Muscle of leg (tissue), 11 donors: Measurements from ENCODE around the gene DUSP3. TPM values are rescaled to one million over a fixed set of nuclear protein-coding genes. Genes with fewer than 3 reads are reported as not detected.
"Not testable (repeated sequence)": the region's sequence is repeated elsewhere in the genome, so short reads cannot be mapped to it uniquely, and the experiment has no call there.

Experiments used
- DNase-seq: peaks from one replicate; pipeline ENCODE4 v3.0.0; 2013
- H3K27ac ChIP-seq: one replicate; pipeline ENCODE4 v1.5.1; 2013; ENCODE audit warnings: mild to moderate bottlenecking, low read length, control low read depth
- H3K27me3 ChIP-seq: one replicate; pipeline ENCODE4 v1.6.1; 2013; ENCODE audit warnings: low read length; ENCODE audit not compliant: control insufficient read depth, insufficient read depth
- H3K36me3 ChIP-seq: one replicate; pipeline ENCODE4 v1.6.1; 2013; ENCODE audit warnings: low read length; ENCODE audit not compliant: control insufficient read depth, insufficient read depth
- H3K4me1 ChIP-seq: one replicate; pipeline ENCODE4 v1.6.1; 2013; ENCODE audit warnings: low read length; ENCODE audit not compliant: control insufficient read depth, insufficient read depth
- H3K4me3 ChIP-seq: one replicate; pipeline ENCODE4 v1.5.1; 2013; ENCODE audit warnings: low read length, control low read depth
- H3K9me3 ChIP-seq: replicated peaks from 2 replicates; pipeline ENCODE4 v1.6.1; 2013; ENCODE audit warnings: low read depth, low read length; ENCODE audit not compliant: control insufficient read depth
- WGBS: methylation state at CpG from one replicate; pipeline ENCODE4 v1.1.5; 2013; ENCODE audit warnings: missing lambda C conversion rate; ENCODE audit not compliant: insufficient coverage; 5-methylcytosine and 5-hydroxymethylcytosine counted together
- polyA plus RNA-seq, 8 donors: library from polyadenylated mRNA; unstranded; fragments of 120-200 nt; gene quantifications; one replicate each; pipeline versions ENCODE4 v1.2.1 to v1.2.3, GENCODE V29; 2013; ENCODE audit warnings: inconsistent platforms in 1 of 8, low replicate concordance in 1 of 8; ENCODE audit not compliant: insufficient read length in 8 of 8, insufficient read depth in 1 of 8
- total RNA-seq: library from RNA; stranded (reverse); fragments of 120-200 nt; gene quantifications from one replicate; pipeline ENCODE4 v1.2.4, GENCODE V29; 2013

The DUSP3 gene
- total and polyA plus RNA-seq, 9 donors, result 52.2 to 72.6 (median 64.9) TPM

GRCh38 chr17:43805117-43805516 lies 26.3 kb upstream of the DUSP3 start:
- Histone ChIP-seq H3K9me3 (no peaks in the 10 kb centered on the region), H3K36me3 (peaks cover 7% of the 10 kb centered on the region), H3K27me3 (no peaks in the 10 kb centered on the region), H3K4me1 (peaks cover 5% of the 10 kb centered on the region), H3K27ac (no peak overlapping the region), H3K4me3 (no peak overlapping the region)
- no peak for DNase-seq

GRCh38 chr17:43803758-43804157 lies 25.0 kb upstream of the DUSP3 start:
- Histone ChIP-seq H3K27me3 (no peaks in the 10 kb centered on the region), H3K4me1 (peaks cover 5% of the 10 kb centered on the region), H3K9me3 (no peaks in the 10 kb centered on the region), H3K27ac (no peak overlapping the region), H3K4me3 (no peak overlapping the region), H3K36me3 (peaks cover 3% of the 10 kb centered on the region)
- 10% methylated on average over 2 of the region's 4 CpGs for WGBS
- no peak for DNase-seq

GRCh38 chr17:43801844-43802243 lies 23.1 kb upstream of the DUSP3 start:
- DNase-seq, result no peak
- no peaks in the 10 kb centered on the region for H3K9me3 ChIP-seq
- no peak overlapping the region for H3K4me3 ChIP-seq
- no peaks in the 10 kb centered on the region for H3K36me3 ChIP-seq
- H3K4me1 ChIP-seq, result peaks cover 5% of the 10 kb centered on the region
- no peak overlapping the region for H3K27ac ChIP-seq
- no peaks in the 10 kb centered on the region for H3K27me3 ChIP-seq
- no CpG with 5 or more reads among the region's 3 CpGs for WGBS

GRCh38 chr17:43800736-43801135 lies 22.0 kb upstream of the DUSP3 start:
- Histone ChIP-seq H3K4me1 (peaks cover 5% of the 10 kb centered on the region), H3K27me3 (no peaks in the 10 kb centered on the region), H3K27ac (no peak overlapping the region), H3K36me3 (no peaks in the 10 kb centered on the region), H3K9me3 (no peaks in the 10 kb centered on the region), H3K4me3 (no peak overlapping the region)
- DNase-seq, result no peak
- WGBS, result 97% methylated on average over 3 of the region's 3 CpGs

- no peak for DNase-seq
- no CpG with 5 or more reads among the region's 2 CpGs for WGBS
These were observed 20.3 kb upstream of the DUSP3 start for GRCh38 chr17:43799047-43799446.

GRCh38 chr17:43798024-43798423 lies 19.2 kb upstream of the DUSP3 start:
- H3K36me3 ChIP-seq, H3K4me1 ChIP-seq: not testable (repeated sequence)
- WGBS, result 92% methylated on average over 2 of the region's 9 CpGs

More at GRCh38 chr17:43799047-43799446, 20.3 kb upstream of the DUSP3 start:
- H3K4me1 ChIP-seq, result peaks cover 5% of the 10 kb centered on the region
- no peaks in the 10 kb centered on the region for H3K27me3 ChIP-seq
- no peak overlapping the region for H3K4me3 ChIP-seq
- no peaks in the 10 kb centered on the region for H3K36me3 ChIP-seq
- H3K27ac ChIP-seq, result no peak overlapping the region
- no peaks in the 10 kb centered on the region for H3K9me3 ChIP-seq

GRCh38 chr17:43792668-43793067 lies 13.9 kb upstream of the DUSP3 start:
- H3K36me3 ChIP-seq, H3K9me3 ChIP-seq, H3K4me1 ChIP-seq, DNase-seq, H3K4me3 ChIP-seq, H3K27me3 ChIP-seq, H3K27ac ChIP-seq: not testable (repeated sequence)
- WGBS, result no CpG with 5 or more reads among the region's 4 CpGs

More at GRCh38 chr17:43798024-43798423, 19.2 kb upstream of the DUSP3 start:
- not testable (repeated sequence) for H3K9me3 ChIP-seq, DNase-seq, H3K4me3 ChIP-seq, H3K27me3 ChIP-seq, H3K27ac ChIP-seq

- no peak overlapping the region for H3K4me3 ChIP-seq
- DNase-seq, result no peak
- WGBS, result no CpG with 5 or more reads among the region's 3 CpGs
These were observed 12.8 kb upstream of the DUSP3 start for GRCh38 chr17:43791589-43791988.

GRCh38 chr17:43790311-43790940 lies 11.6 kb upstream of the DUSP3 start:
- Histone ChIP-seq H3K27me3 (no peaks in the 10 kb centered on the region), H3K4me1 (peaks cover 5% of the 10 kb centered on the region), H3K27ac (no peak overlapping the region), H3K9me3 (no peaks in the 10 kb centered on the region), H3K36me3 (no peaks in the 10 kb centered on the region), H3K4me3 (no peak overlapping the region)
- WGBS, result 92% methylated on average over 4 of the region's 14 CpGs
- no peak for DNase-seq

More at GRCh38 chr17:43791589-43791988, 12.8 kb upstream of the DUSP3 start:
- peaks cover 5% of the 10 kb centered on the region for H3K4me1 ChIP-seq
- no peaks in the 10 kb centered on the region for H3K9me3 ChIP-seq
- no peaks in the 10 kb centered on the region for H3K27me3 ChIP-seq
- no peak overlapping the region for H3K27ac ChIP-seq
- no peaks in the 10 kb centered on the region for H3K36me3 ChIP-seq

GRCh38 chr17:43789482-43789881 lies 10.7 kb upstream of the DUSP3 start:
- no peak overlapping the region for H3K4me3 ChIP-seq
- no peaks in the 10 kb centered on the region for H3K36me3 ChIP-seq
- DNase-seq, result no peak
- no peak overlapping the region for H3K27ac ChIP-seq
- peaks cover 5% of the 10 kb centered on the region for H3K4me1 ChIP-seq
- no CpG with 5 or more reads among the region's 1 CpG for WGBS
- H3K27me3 ChIP-seq, result no peaks in the 10 kb centered on the region
- no peaks in the 10 kb centered on the region for H3K9me3 ChIP-seq

GRCh38 chr17:43788540-43788939 lies 9.8 kb upstream of the DUSP3 start:
- H3K36me3 ChIP-seq, result no peaks in the 10 kb centered on the region
- H3K4me1 ChIP-seq, result peaks cover 5% of the 10 kb centered on the region
- H3K4me3 ChIP-seq, result no peak overlapping the region
- DNase-seq, result no peak
- H3K27ac ChIP-seq, result no peak overlapping the region
- H3K27me3 ChIP-seq, result no peaks in the 10 kb centered on the region
- H3K9me3 ChIP-seq, result no peaks in the 10 kb centered on the region
- WGBS, result no CpG with 5 or more reads among the region's 5 CpGs
